A673 (cell line): Measurements from ENCODE around the gene VPS13C. TPM values are rescaled to one million over a fixed set of nuclear protein-coding genes. Genes with fewer than 3 reads are reported as not detected.

Experiments
- BruUV-seq: library from RNA; stranded (reverse); fragments of 400-500 nt; replicated peaks from 2 replicates; lab custom pipeline; 2021; lab: Mats Ljungman, UMichigan
- CTCF ChIA-PET: fragments of 300-600 bp; sonication (Branson Sonifier 250); formaldehyde crosslinking; loops from one replicate; lab custom pipeline; 2022; ENCODE audit warnings: antibody characterized with exemption; lab: Charles Lee
- POLR2A ChIA-PET: fragments of 300-600 bp; sonication (Branson Sonifier 250); formaldehyde crosslinking; loops from one replicate; lab custom pipeline; 2022; ENCODE audit warnings: antibody characterized with exemption; ENCODE audit not compliant: low non-redundant PET; lab: Charles Lee
- DNase-seq: peaks from one replicate; pipeline ENCODE4 v3.0.0-alpha.2; 2015; ENCODE audit warnings: low spot score
- H3K27ac ChIP-seq: fragments of 200-600 bp; sonication (generic); 2 replicates; pipeline ENCODE4 v1.5.1; 2016; ENCODE audit warnings: mixed run types, low read depth, mild to moderate bottlenecking, mixed read lengths, antibody characterized with exemption, low read length; ENCODE audit not compliant: poor library complexity, severe bottlenecking
- H3K27me3 ChIP-seq: fragments of 200-600 bp; sonication (generic); replicated peaks from 2 replicates; pipeline ENCODE4 v1.6.1; 2017; ENCODE audit warnings: mixed run types, low read depth, mild to moderate bottlenecking, mixed read lengths, antibody characterized with exemption, low read length; ENCODE audit not compliant: insufficient read depth, poor library complexity
- H3K36me3 ChIP-seq: fragments of 200-600 bp; sonication (generic); 2 replicates; pipeline ENCODE4 v1.6.1; 2016; ENCODE audit warnings: mixed run types, mild to moderate bottlenecking, mixed read lengths, antibody characterized with exemption, low read length; ENCODE audit not compliant: insufficient read depth, poor library complexity, severe bottlenecking
- H3K4me1 ChIP-seq: fragments of 200-600 bp; sonication (generic); 2 replicates; pipeline ENCODE4 v1.6.1; 2017; ENCODE audit warnings: mixed run types, mild to moderate bottlenecking, mixed read lengths, antibody characterized with exemption, low read length; ENCODE audit not compliant: insufficient read depth, poor library complexity, severe bottlenecking
- H3K4me3 ChIP-seq: fragments of 200-600 bp; sonication (generic); 2 replicates; pipeline ENCODE4 v1.5.1; 2016; ENCODE audit warnings: low read depth, mixed run types, mild to moderate bottlenecking, mixed read lengths, low read length; ENCODE audit not compliant: poor library complexity, severe bottlenecking
- H3K9me3 ChIP-seq: fragments of 200-600 bp; sonication (generic); 2 replicates; pipeline ENCODE4 v1.6.1; 2016; ENCODE audit warnings: mixed run types, low read depth, mild to moderate bottlenecking, mixed read lengths, antibody characterized with exemption, low read length; ENCODE audit not compliant: poor library complexity, severe bottlenecking
- EZH2 ChIP-seq: fragments of 200-600 bp; sonication (generic); IDR thresholded peaks from 2 replicates; pipeline ENCODE4 v1.6.1; 2017; ENCODE audit warnings: borderline replicate concordance, low read depth, mild to moderate bottlenecking, mixed read lengths, antibody characterized with exemption, low read length; ENCODE audit not compliant: poor library complexity, severe bottlenecking
- intact Hi-C: fragments of 100-400 bp; cut with micrococcal nuclease; formaldehyde crosslinking; loops from one replicate; pipeline ENCODE4 v1.10.0; 2022; ENCODE audit not compliant: unreplicated experiment
- total RNA-seq: library from RNA; stranded (reverse); gene quantifications from 2 replicates; pipeline ENCODE4 v1.2.3, GENCODE V29; 2021
- TF ChIP-seq, protein P1 (sequence below): fragments of 300-800, 200-600 bp; sonication (generic); conservative IDR thresholded peaks from 2 replicates; pipeline ENCODE4 v1.5.1; 2017; ENCODE audit warnings: low read depth, mild to moderate bottlenecking, antibody characterized with exemption, low read length, moderate library complexity, mixed read lengths

The VPS13C gene
- total RNA-seq, 1 experiment from 2014 or later: 31.0 TPM

DNA sequence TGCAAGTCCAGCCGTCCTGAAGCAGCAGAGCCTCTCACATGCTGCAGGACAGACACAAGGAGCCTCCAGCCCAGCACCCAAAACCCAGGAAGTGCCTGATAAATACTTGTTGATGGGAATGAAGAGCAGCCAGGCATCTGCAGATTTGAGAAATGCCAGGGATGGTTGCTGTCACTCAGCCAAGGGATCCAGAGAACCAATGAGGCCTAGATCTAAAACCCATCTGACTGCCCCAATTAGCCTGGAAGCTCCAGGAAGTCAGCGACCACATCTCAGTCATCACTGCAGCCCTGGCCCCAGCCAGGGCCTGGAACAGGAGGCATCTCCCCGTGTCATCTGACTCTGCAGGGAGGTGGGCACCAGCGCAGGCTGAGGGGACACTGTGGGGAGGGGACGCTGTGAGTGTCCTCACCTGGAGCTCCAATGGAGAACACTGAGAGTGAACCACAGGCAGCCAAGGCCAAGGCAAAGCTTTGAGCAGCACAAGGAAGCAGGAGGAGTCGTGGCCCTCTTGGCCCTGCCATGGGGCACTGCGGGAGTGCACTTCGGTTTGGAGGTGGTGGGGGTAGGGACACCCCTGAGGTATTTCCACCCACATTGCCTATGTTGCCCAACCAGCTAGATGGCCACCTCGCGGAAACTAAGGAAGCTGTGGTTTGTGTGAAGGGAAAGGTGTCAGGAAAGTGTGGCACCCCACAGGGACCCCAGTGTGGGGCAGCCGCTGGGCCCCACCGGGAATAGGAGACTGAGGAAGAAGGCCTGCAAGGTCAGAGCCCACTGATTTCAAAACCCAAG, 229.5 kb downstream of the VPS13C start:
- no peak overlapping the region for H3K4me3 ChIP-seq
- intact Hi-C loops: loop anchor here (10.0 kb wide), 1 partner anchor 1326 kb away; no protein-coding TSS in a partner anchor
- DNase-seq: peak; percentile 12
- ChIA-PET CTCF (no interaction called here), POLR2A (no interaction called here)
- no peak overlapping the region for H3K27ac ChIP-seq
- H3K9me3 ChIP-seq: no peaks in the 10 kb centered on the region
- H3K27me3 ChIP-seq: no peaks in the 10 kb centered on the region
- H3K4me1 ChIP-seq: no peaks in the 10 kb centered on the region
- no peaks in the 10 kb centered on the region for H3K36me3 ChIP-seq
- BruUV-seq: no TSS peak
- TF ChIP-seq, protein P1, sequence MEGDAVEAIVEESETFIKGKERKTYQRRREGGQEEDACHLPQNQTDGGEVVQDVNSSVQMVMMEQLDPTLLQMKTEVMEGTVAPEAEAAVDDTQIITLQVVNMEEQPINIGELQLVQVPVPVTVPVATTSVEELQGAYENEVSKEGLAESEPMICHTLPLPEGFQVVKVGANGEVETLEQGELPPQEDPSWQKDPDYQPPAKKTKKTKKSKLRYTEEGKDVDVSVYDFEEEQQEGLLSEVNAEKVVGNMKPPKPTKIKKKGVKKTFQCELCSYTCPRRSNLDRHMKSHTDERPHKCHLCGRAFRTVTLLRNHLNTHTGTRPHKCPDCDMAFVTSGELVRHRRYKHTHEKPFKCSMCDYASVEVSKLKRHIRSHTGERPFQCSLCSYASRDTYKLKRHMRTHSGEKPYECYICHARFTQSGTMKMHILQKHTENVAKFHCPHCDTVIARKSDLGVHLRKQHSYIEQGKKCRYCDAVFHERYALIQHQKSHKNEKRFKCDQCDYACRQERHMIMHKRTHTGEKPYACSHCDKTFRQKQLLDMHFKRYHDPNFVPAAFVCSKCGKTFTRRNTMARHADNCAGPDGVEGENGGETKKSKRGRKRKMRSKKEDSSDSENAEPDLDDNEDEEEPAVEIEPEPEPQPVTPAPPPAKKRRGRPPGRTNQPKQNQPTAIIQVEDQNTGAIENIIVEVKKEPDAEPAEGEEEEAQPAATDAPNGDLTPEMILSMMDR: no peak
- TF ChIP-seq EZH2: no peak

DNA sequence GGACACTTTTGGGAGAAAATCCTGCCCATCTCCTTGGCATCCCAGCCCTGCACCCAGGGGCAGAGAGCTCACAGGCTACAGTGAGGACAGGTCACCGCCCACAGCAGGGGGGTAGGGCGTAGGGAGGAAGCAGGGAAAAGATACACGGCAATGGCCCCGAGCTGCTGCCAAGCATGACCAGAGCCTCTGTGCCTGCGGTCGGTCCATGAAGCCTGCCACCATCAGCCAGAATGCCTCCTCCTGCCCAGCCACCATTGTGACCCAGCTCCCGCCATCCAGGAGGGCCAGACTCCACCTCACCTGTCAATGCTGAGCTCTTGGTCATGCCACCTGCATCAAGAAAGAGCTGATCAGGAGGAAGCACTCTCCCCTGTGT, 230.7 kb downstream of the VPS13C start:
- ChIA-PET CTCF (no interaction called here), POLR2A (no interaction called here)
- no peak overlapping the region for H3K27ac ChIP-seq
- intact Hi-C loops: no loop called here
- no peak for DNase-seq
- H3K4me1 ChIP-seq: no peaks in the 10 kb centered on the region
- no peaks in the 10 kb centered on the region for H3K36me3 ChIP-seq
- no TSS peak for BruUV-seq
- no peaks in the 10 kb centered on the region for H3K9me3 ChIP-seq
- H3K27me3 ChIP-seq: no peaks in the 10 kb centered on the region
- TF ChIP-seq EZH2: no peak
- no peak overlapping the region for H3K4me3 ChIP-seq

DNA sequence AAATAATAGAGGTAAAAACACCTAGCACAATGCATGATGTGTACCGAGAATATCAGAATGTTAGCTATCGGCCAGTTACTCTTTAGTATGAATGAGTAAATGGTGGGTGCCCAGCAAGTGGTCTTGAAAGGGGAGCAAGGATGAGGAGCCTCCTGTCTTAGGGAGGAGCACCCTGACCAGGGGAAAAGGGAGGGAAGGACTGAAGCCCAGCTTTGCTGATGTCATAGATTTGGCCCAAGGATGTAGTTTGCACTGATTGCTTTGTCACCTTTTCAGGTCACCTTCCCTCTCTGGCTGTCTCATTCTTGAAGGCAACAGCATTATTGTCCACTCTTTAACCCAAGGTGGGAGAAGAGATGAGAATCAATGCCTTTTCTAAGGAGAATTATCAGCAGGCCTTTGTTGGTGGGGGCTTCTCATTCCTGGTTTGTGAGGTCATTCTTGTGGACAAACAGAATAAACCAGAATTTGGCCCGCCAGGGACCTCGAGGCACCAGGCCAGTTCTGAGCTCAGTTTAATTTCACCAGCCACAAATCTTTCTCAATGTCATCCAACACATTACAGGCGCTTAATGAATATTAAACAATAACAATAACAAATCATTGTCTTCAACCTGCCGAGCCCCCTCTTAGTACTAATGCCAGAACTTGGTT, 231.3 kb downstream of the VPS13C start:
- CTCF ChIA-PET: no interaction called here
- Histone ChIP-seq H3K9me3 (no peaks in the 10 kb centered on the region), H3K4me3 (no peak overlapping the region), H3K27me3 (no peaks in the 10 kb centered on the region), H3K27ac (no peak overlapping the region), H3K4me1 (no peaks in the 10 kb centered on the region), H3K36me3 (no peaks in the 10 kb centered on the region)
- POLR2A ChIA-PET: no interaction called here
- no TSS peak for BruUV-seq
- intact Hi-C loops: no loop called here
- DNase-seq: no peak
- TF ChIP-seq EZH2: no peak
- TF ChIP-seq, protein P1: no peak

DNA sequence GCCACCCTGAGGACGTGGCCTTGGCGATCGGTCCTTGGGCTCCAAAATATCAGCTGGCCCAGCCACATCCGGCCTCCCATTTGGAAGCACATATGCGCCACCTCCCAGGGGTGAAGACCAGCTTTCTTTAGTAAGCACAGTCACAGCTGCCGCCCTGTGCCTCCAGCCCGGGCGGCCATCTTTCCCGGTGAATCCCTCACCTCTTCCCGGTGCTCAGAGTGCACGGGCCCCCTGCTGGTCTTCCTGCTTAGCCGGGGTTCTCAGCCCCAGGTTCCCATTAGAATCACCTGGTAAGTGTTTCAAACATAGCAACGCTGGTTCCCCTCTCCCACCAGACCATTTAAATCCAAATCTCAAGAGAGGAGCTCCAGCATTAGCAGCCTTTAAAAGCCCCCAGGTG, 232.2 kb downstream of the VPS13C start:
- POLR2A ChIA-PET: no interaction called here
- H3K27ac ChIP-seq: no peak overlapping the region
- no TSS peak for BruUV-seq
- H3K4me3 ChIP-seq: no peak overlapping the region
- no peak for TF ChIP-seq EZH2
- TF ChIP-seq, protein P1: no peak
- no peak for DNase-seq
- CTCF ChIA-PET: interaction anchor here (0.5 kb wide), 1 partner anchor 660 kb away, joined by 5 read pairs; no protein-coding TSS in a partner anchor
- H3K9me3 ChIP-seq: no peaks in the 10 kb centered on the region
- H3K36me3 ChIP-seq: no peaks in the 10 kb centered on the region
- H3K4me1 ChIP-seq: no peaks in the 10 kb centered on the region
- no peaks in the 10 kb centered on the region for H3K27me3 ChIP-seq
- intact Hi-C loops: no loop called here
